GM21825 (cell line): Measurements from ENCODE around the gene PARP8.

Experiments
- ATAC-seq: cut with Tn5 transposase; IDR thresholded peaks from one replicate; pipeline ENCODE4 v1.9.1; 2021; ENCODE audit warnings: mild to moderate bottlenecking, moderate library complexity; ENCODE audit not compliant: unreplicated experiment

Gene PARP8

GRCh38 chr5:50887889-50888633, 221.6 kb downstream of the PARP8 start:
- ATAC-seq: no peak

- ATAC-seq: no peak
Measured at GRCh38 chr5:50888751-50889150, 222.3 kb downstream of the PARP8 start.

GRCh38 chr5:50889790-50890189, 223.4 kb downstream of the PARP8 start:
- no peak for ATAC-seq
